ENCODE measurements around the gene FAIM. TPM values are rescaled to one million over a fixed set of nuclear protein-coding genes. Genes with fewer than 3 reads are reported as not detected.

Gene FAIM
- total and polyA plus RNA-seq, 2 of the 8 experiments (the other 6 are each of a cell fraction or from before 2014, with no cell fraction given) = 1.2 to 7.1 TPM

GRCh38 chr3:138588445-138588844 lies 20.1 kb upstream of the FAIM start:
- Histone ChIP-seq H4K5ac (ENCODE audit: insufficient read length, low read depth, low read length) (no peak overlapping the region), H2BK15ac (ENCODE audit: low read length) (no peak overlapping the region), H3K4me3 (ENCODE audit: extremely low read depth in 1 of 4, insufficient read depth in 2 of 4, low read depth in 3 of 4, low read length in 4 of 4) (no peak overlapping the region), H3K4me1 (replicated peaks in 1 of 4; ENCODE audit: control insufficient read depth in 3 of 4, insufficient read depth in 4 of 4, low read length in 3 of 4) (peaks cover 0 to 3% (median 0%) of the 10 kb centered on the region in 4 experiments; a peak in 1 of 7 replicates), H3K23ac (ENCODE audit: insufficient read length) (no peak overlapping the region), H3K14ac (ENCODE audit: insufficient read length) (no peak overlapping the region), H4K91ac (replicated peaks; ENCODE audit: insufficient read length, low read length) (no peak overlapping the region), H3K4ac (replicated peaks; ENCODE audit: insufficient read length, low read depth, low read length) (no peak overlapping the region), H2AFZ (ENCODE audit: low read length) (no peak overlapping the region), H3K27ac (ENCODE audit: low read depth, low read length) (no peak overlapping the region), H3K27me3 (replicated peaks in 1 of 4; ENCODE audit: control insufficient read depth in 3 of 4, extremely low read depth in 1 of 4, insufficient read depth in 3 of 4, low read length in 3 of 4) (no peaks in the 10 kb centered on the region), H4K20me1 (replicated peaks in 1 of 2; ENCODE audit: control insufficient read depth in 1 of 2, insufficient read depth in 2 of 2, low read length in 2 of 2) (no peaks in the 10 kb centered on the region), H3K36me3 (ENCODE audit: control insufficient read depth in 2 of 4, insufficient read depth in 4 of 4, low read length in 3 of 4) (peaks cover 0 to 7% (median 0%) of the 10 kb centered on the region in 4 experiments; a peak in 2 of 8 replicates), H3K56ac (replicated peaks; ENCODE audit: insufficient read length, low read depth, low read length) (no peak overlapping the region), H3K9ac (replicated peaks in 1 of 4; ENCODE audit: extremely low read depth in 1 of 4, low read depth in 3 of 4, low read length in 3 of 4) (no peak overlapping the region), H3K18ac (ENCODE audit: extremely low read depth, low read length) (no peak overlapping the region), H3K79me1 (ENCODE audit: low read depth, low read length) (no peaks in the 10 kb centered on the region), H3K4me2 (ENCODE audit: insufficient read depth in 1 of 2, low read depth in 2 of 2, low read length in 2 of 2) (no peak overlapping the region), H3K79me2 (ENCODE audit: control insufficient read depth in 1 of 2, insufficient read depth in 2 of 2, low read length in 2 of 2) (peaks cover 0 to 5% of the 10 kb centered on the region in 2 experiments; a peak in 1 of 4 replicates), H2AK5ac (ENCODE audit: low read depth, low read length) (no peak overlapping the region), H2BK20ac (ENCODE audit: low read length) (no peak overlapping the region), H2BK120ac (replicated peaks; ENCODE audit: low read depth, low read length) (no peak overlapping the region), H2BK12ac (ENCODE audit: low read depth, low read length) (no peak overlapping the region), H3K9me3 (ENCODE audit: insufficient read depth in 2 of 2, low read depth in 1 of 2, low read length in 1 of 2) (no peaks in the 10 kb centered on the region), H2BK5ac (ENCODE audit: low read depth, low read length) (no peak overlapping the region), H4K8ac (ENCODE audit: extremely low read depth, insufficient read depth, low read length) (no peak overlapping the region), H3K23me2 (ENCODE audit: low read depth, low read length) (no peaks in the 10 kb centered on the region; the same call in 1 of the 2 replicates)
- DNase-seq (ENCODE audit: low read depth in 1 of 2, low spot score in 2 of 2) (no peak), FAIRE-seq (no peak)
- CTCF ChIA-PET (ENCODE audit: partially characterized antibody) = interaction anchor here (1.1 to 2.3 kb wide), 2 partner anchors 110 to 335 kb away, joined by 5 to 10 read pairs; no protein-coding TSS in a partner anchor
- POLR2A ChIA-PET (ENCODE audit: partially characterized antibody) = no interaction called here
- WGBS, 2 experiments (ENCODE audit: extremely low coverage in 1 of 2, insufficient coverage in 1 of 2, insufficient read length in 1 of 2, insufficient replicate concordance in 2 of 2, low coverage in 1 of 2, low lambda C conversion rate in 2 of 2, missing lambda C conversion rate in 1 of 2) = 90% methylated on average over 5 of the region's 5 CpGs; no CpG with 5 or more reads in 1 of the 2 experiments
- TF ChIP-seq ASH2L (IDR thresholded peaks at IDR 0.05; ENCODE audit: low read length) (no peak), POLR2AphosphoS5 (IDR thresholded peaks at IDR 0.05; ENCODE audit: low read depth, low read length) (no peak), SIRT6 (IDR thresholded peaks at IDR 0.05; ENCODE audit: low read length) (no peak), TCF12 (IDR thresholded peaks at IDR 0.05; ENCODE audit: low read depth, low read length) (no peak), MAFK (IDR thresholded peaks at IDR 0.05; ENCODE audit: low read depth, low read length) (no peak), CTBP2 (IDR thresholded peaks at IDR 0.05; ENCODE audit: borderline replicate concordance, insufficient read depth, insufficient read length, low read length) (no peak), PHF8 (conservative IDR thresholded peaks at IDR 0.05; ENCODE audit: low read depth, low read length) (no peak), CREB1 (IDR thresholded peaks at IDR 0.05) (no peak), GTF2F1 (IDR thresholded peaks at IDR 0.05; ENCODE audit: borderline replicate concordance, low read depth, low read length) (no peak), KDM1A (IDR thresholded peaks at IDR 0.05; ENCODE audit: borderline replicate concordance, low read length) (no peak), E2F6 (IDR thresholded peaks at IDR 0.05) (no peak), CTCF (IDR thresholded peaks at IDR 0.05; ENCODE audit: control extremely low read depth in 1 of 3, insufficient read depth in 1 of 3, low read depth in 1 of 3, low read length in 3 of 3) (no peak)
